HG03095 (cell line): ENCODE results near the gene QSOX2.
A peak's percentile ranks its signal among the peaks of the same experiment; 100 is the strongest.

Source experiments
- ATAC-seq: cut with Tn5 transposase; IDR thresholded peaks from one replicate; pipeline ENCODE4 v1.9.1; 2021; ENCODE audit warnings: moderate library complexity; ENCODE audit not compliant: unreplicated experiment

The QSOX2 gene

GRCh38 chr9:136283291-136284235 lies 38.0 kb upstream of the QSOX2 start:
- peak; percentile 63 for ATAC-seq

GRCh38 chr9:136282272-136282861 lies 36.8 kb upstream of the QSOX2 start:
- ATAC-seq = no peak

GRCh38 chr9:136281421-136282271 lies 36.0 kb upstream of the QSOX2 start:
- ATAC-seq = no peak

DNA sequence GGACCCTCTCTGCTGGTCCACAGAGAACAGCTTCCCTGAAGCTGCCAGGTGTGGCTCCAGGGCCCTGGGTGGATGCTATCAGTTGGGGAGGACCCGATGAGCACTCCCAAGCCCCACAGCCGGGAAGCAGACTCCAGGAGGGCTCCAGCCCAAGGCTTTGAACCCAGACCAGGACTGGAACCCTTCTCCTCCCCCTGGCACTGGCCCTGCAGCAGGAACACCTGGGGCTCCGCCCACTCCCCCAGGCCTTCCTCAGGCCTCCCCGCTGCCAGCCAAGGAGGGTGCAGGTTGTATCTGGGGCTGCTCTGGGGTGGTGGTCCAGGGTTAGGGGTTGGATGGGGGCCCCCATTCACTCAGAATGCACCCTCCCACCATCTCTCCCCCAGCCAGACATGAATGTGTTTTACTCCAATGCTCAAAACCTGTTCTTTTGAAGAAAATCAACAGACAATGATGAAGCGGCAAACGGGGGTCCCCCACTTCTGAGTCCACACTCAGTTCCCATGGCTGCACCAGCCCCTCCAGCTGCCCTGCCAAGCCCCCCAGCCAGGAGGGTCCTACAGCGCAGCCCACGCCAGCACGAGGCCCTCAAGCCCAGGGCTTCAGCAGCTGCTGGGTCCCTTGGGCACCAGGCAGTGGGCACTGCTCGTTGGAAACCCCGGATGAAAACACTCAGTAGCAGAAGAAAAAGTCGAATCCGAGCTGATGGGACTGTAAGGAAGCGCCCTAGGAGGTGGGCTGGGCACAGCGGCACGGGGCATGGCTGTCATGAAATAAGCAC lies 35.1 kb upstream of the QSOX2 start:
- no peak for ATAC-seq

- ATAC-seq = no peak
Measured at GRCh38 chr9:136279471-136279870, 33.9 kb upstream of the QSOX2 start.

GRCh38 chr9:136278894-136279293 lies 33.3 kb upstream of the QSOX2 start:
- ATAC-seq = no peak

DNA sequence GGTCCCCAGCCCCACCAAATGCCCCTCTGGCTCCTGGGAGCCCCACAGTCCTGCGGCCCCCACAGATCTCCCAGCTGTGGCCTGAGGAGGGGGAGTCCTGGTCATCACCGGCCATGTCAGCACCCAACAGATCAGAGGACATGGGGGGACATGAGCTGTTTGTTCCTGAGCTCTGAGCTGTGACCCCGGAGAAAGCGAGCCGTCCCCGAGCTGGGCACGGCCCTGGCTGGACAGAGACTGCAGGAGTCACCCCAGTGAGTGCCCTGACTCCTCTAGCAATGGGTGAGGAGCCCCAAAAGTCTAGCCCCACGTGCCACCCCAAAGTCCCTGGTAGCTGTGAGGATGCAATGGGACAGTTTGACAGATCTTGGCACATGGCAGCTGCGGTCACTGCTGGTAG lies 32.6 kb upstream of the QSOX2 start:
- ATAC-seq = no peak

GRCh38 chr9:136277746-136278145 lies 32.1 kb upstream of the QSOX2 start:
- ATAC-seq = no peak

- no peak for ATAC-seq
Measured at GRCh38 chr9:136276716-136277115, 31.1 kb upstream of the QSOX2 start.

GRCh38 chr9:136275655-136276429 lies 30.2 kb upstream of the QSOX2 start:
- ATAC-seq = no peak

GRCh38 chr9:136274786-136275654 lies 29.4 kb upstream of the QSOX2 start:
- no peak for ATAC-seq

DNA sequence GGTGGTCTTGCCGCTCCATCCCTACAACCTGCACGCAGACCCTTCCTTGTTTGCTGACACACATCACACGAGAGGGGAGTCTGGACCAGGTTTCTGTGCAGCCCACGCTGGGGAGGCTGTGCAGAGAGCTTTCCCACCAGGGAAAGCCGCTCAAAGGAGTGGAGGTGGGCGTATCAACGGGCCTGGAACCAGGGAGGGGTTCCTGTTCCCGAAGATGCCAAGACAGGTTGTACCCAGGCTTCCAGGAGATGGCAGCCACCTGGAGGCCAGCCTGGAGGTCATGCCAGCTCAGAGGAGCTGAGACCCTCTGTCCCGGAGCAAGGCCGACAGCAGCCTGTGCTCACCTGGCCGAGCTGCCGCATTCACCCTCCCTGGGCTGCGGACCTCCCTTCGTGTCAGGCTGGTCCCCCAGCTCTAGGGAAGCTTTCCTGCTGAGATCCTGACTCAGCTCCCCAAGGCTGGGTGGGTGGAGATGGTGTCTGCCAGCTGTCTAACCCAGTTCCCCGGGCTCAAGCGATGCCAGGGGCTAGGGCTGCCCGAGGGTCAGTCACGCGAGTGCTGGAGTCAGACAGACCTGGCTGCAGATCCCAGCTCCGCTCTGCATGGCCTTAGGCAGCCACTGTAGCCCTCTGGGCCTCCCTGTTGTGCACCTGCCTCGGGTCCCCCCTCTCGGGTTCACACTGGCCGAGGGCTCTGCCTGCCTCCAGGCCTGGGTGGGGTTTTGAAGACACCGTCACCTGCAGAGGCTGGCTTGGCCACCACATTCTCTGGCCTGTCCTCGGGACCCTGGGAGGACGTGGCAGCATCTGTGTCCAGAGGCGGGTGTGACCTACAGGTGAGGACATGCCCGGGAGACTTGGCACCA lies 28.5 kb upstream of the QSOX2 start:
- no peak for ATAC-seq

- ATAC-seq = no peak
Measured at GRCh38 chr9:136273244-136273865, 27.7 kb upstream of the QSOX2 start.

GRCh38 chr9:136270173-136270705 lies 24.6 kb upstream of the QSOX2 start:
- ATAC-seq = no peak

DNA sequence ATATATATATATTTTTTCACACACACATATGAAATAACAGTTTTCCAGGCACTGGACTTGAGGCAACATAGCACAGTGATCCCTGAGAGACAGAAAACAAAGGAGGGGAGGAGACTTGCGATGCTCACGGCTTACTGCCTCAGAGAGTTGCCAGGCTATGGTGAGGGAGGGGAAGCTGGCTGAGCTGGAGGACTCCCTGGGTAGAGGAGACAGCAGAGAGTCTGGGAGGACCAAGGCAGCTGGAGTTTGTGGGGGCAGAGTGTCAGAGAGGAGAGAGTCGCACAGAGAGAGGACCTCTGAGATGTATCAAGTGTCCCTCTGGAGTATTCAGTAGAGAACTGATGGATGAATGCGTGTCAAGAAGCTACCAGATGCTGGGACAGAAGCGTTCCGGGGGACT lies 23.1 kb upstream of the QSOX2 start:
- ATAC-seq = no peak

- no peak for ATAC-seq
Measured at GRCh38 chr9:136268318-136268717, 22.7 kb upstream of the QSOX2 start.
